Thyroid gland (tissue), 4 donors: ENCODE results near the gene DOCK9. TPM values are rescaled to one million over a fixed set of nuclear protein-coding genes. Genes with fewer than 3 reads are reported as not detected.
A peak's percentile ranks its signal among the peaks of the same experiment; 100 is the strongest.

ENCODE experiments used
- DNase-seq, 2 donors: peaks; one replicate each; pipeline ENCODE4 v3.0.0-alpha.2; 2019
- H3K27ac ChIP-seq, 3 donors: fragments of 200-600 bp; sonication (generic); 1 replicate in 2 of 3; 2 replicates in 1 of 3; pipeline ENCODE4 v1.5.1; 2016 to 2019; ENCODE audit warnings: mild to moderate bottlenecking in 1 of 3, moderate library complexity in 1 of 3
- H3K27me3 ChIP-seq: fragments of 200-600 bp; sonication (generic); one replicate; pipeline ENCODE4 v1.5.1; 2019
- H3K36me3 ChIP-seq, 2 donors: fragments of 200-600 bp; sonication (generic); one replicate each; pipeline ENCODE4 v1.5.1; 2016 to 2019
- H3K4me1 ChIP-seq, 2 donors: fragments of 200-600 bp; sonication (generic); one replicate each; pipeline ENCODE4 v1.5.1; 2017 to 2019
- H3K4me3 ChIP-seq, 3 donors: fragments of 200-600 bp; sonication (generic); replicated peaks in 1 of 3; 1 replicate in 2 of 3; 2 replicates in 1 of 3; pipeline ENCODE4 v1.5.1; 2016; ENCODE audit warnings: mild to moderate bottlenecking in 1 of 3
- H3K9me3 ChIP-seq: fragments of 200-600 bp; sonication (generic); one replicate; pipeline ENCODE4 v1.5.1; 2017
- CTCF ChIP-seq, 6 experiments: fragments of 200-600 bp in 3 of 6; fragments of 450-650 bp in 3 of 6; sonication (generic) in 3 of 6; IDR thresholded peaks; one replicate each; pipeline ENCODE4 v1.5.1; 2016 to 2019; ENCODE audit warnings: antibody characterized with exemption in 6 of 6, mild to moderate bottlenecking in 2 of 6, inconsistent platforms in 1 of 6, moderate library complexity in 1 of 6
- POLR2A ChIP-seq, 2 donors: fragments of 450-650 bp; IDR thresholded peaks; one replicate each; pipeline ENCODE4 v1.6.1; 2017; ENCODE audit warnings: antibody characterized with exemption in 2 of 2, mild to moderate bottlenecking in 2 of 2, moderate library complexity in 1 of 2
- WGBS, 2 donors: methylation state at CpG; one replicate each; pipeline ENCODE4 v1.1.5; 2017; 5-methylcytosine and 5-hydroxymethylcytosine counted together
- intact Hi-C: fragments of 100-400 bp; cut with DNase I; formaldehyde crosslinking; loops from one replicate; pipeline ENCODE4 v1.15.1; 2023
- total RNA-seq, 4 donors: library from RNA; depleted of rRNA; stranded (reverse); fragments of >200 nt; gene quantifications; one replicate each; pipeline ENCODE4 v1.2.3, GENCODE V29; 2016

Gene DOCK9
- total RNA-seq, 4 donors from 2014 or later = 126 to 240 (median 160) TPM

GRCh38 chr13:98775386-98775785 lies 202.5 kb downstream of the DOCK9 start:
- no peak for TF ChIP-seq POLR2A (IDR thresholded peaks at IDR 0.05)
- TF ChIP-seq CTCF (IDR thresholded peaks at IDR 0.05) = no peak
- H3K4me3 ChIP-seq = no peak overlapping the region
- H3K9me3 ChIP-seq = no peaks in the 10 kb centered on the region
- no peaks in the 10 kb centered on the region for H3K27me3 ChIP-seq
- intact Hi-C loops = no loop called here
- H3K36me3 ChIP-seq = no peaks in the 10 kb centered on the region
- WGBS, 2 donors = 73 to 74% methylated on average over 10 to 15 of the region's 15 CpGs
- no peak overlapping the region for H3K27ac ChIP-seq
- no peaks in the 10 kb centered on the region for H3K4me1 ChIP-seq
- DNase-seq = no peak

DNA sequence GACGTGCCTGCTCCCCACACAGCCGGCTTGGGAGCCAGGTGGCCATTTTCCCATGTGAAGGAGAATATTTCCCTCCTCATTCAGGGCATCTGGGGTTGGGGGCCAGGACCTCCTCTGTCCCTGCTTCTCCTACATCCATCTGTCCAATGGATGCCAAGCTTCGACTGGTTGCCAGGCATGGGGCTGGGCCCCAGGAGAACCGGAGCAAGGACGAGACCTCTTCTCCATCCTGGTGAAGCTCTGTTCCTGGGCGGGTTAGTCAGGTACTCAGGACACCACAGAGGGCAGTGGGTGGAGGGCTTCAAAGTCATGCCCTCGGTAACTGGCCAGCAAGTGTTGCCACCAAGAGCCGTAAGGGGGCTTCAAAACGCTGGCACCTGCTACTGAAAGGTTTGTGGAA lies 203.1 kb downstream of the DOCK9 start:
- Histone ChIP-seq H3K27me3 (no peaks in the 10 kb centered on the region), H3K4me1 (no peaks in the 10 kb centered on the region), H3K4me3 (no peak overlapping the region), H3K27ac (no peak overlapping the region), H3K9me3 (no peaks in the 10 kb centered on the region), H3K36me3 (no peaks in the 10 kb centered on the region)
- intact Hi-C loops = no loop called here
- DNase-seq = no peak
- TF ChIP-seq CTCF (IDR thresholded peaks at IDR 0.05) (no peak), POLR2A (IDR thresholded peaks at IDR 0.05) (no peak)
- WGBS, 2 donors = 79 to 93% methylated on average over 9 of the region's 9 CpGs

DNA sequence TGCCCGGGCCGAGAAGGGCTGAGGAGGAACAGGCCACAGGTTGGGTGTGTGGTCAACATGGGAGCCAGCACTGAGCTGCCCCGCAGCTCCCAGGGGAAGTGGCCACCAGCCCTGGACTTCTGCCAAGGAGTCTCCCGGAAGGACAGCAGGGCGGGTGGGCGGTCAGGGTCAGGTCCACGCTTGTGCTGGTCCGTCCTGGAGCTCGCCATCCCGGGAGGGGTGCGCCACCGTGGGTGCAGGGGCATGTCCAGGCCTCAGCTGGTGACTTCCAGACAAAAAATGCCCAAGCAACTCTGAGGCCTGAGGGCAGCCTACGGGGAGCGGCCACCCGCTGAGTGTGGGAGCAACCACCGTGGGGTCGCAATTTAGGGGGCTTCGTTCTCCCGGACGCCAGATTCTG lies 203.9 kb downstream of the DOCK9 start:
- Histone ChIP-seq H3K4me1 (no peaks in the 10 kb centered on the region), H3K4me3 (no peak overlapping the region), H3K27me3 (no peaks in the 10 kb centered on the region), H3K27ac (no peak overlapping the region), H3K36me3 (no peaks in the 10 kb centered on the region), H3K9me3 (no peaks in the 10 kb centered on the region)
- no peak for DNase-seq
- intact Hi-C loops = no loop called here
- WGBS, 2 donors = 89 to 95% methylated on average over 11 to 18 of the region's 20 CpGs
- TF ChIP-seq CTCF (IDR thresholded peaks at IDR 0.05) = no peak
- TF ChIP-seq POLR2A (IDR thresholded peaks at IDR 0.05) = no peak

GRCh38 chr13:98772794-98773452 lies 204.9 kb downstream of the DOCK9 start:
- Histone ChIP-seq H3K4me3 (no peak overlapping the region), H3K4me1 (no peaks in the 10 kb centered on the region), H3K36me3 (no peaks in the 10 kb centered on the region), H3K27ac (no peak overlapping the region), H3K27me3 (no peaks in the 10 kb centered on the region), H3K9me3 (no peaks in the 10 kb centered on the region)
- TF ChIP-seq CTCF (IDR thresholded peaks at IDR 0.05) (no peak), POLR2A (IDR thresholded peaks at IDR 0.05) (no peak)
- WGBS, 2 donors = 51 to 67% methylated on average over 6 to 8 of the region's 12 CpGs
- intact Hi-C loops = no loop called here
- DNase-seq = peak in 1 of 2 donors; percentile 8

GRCh38 chr13:98771838-98772611 lies 205.8 kb downstream of the DOCK9 start:
- 88% methylated on average over 16 of the region's 16 CpGs for WGBS, 2 donors

More at GRCh38 chr13:98771838-98772611, 205.8 kb downstream of the DOCK9 start:
- Histone ChIP-seq H3K4me3 (no peak overlapping the region), H3K27me3 (no peaks in the 10 kb centered on the region), H3K36me3 (no peaks in the 10 kb centered on the region), H3K4me1 (no peaks in the 10 kb centered on the region), H3K9me3 (no peaks in the 10 kb centered on the region), H3K27ac (no peak overlapping the region)
- DNase-seq = no peak
- intact Hi-C loops = no loop called here
- no peak for TF ChIP-seq CTCF (IDR thresholded peaks at IDR 0.05)
- no peak for TF ChIP-seq POLR2A (IDR thresholded peaks at IDR 0.05)
